Measurements from ENCODE around the gene RASSF10.
A peak's percentile ranks its signal among the peaks of the same experiment; 100 is the strongest.

The RASSF10 gene

GRCh38 chr11:13007182-13008060 is 1.7 kb upstream of the RASSF10 start:
- TF ChIP-seq TAF1 (IDR thresholded peaks at IDR 0.05; ENCODE audit: low read depth) (no peak), NFIC (IDR thresholded peaks at IDR 0.05) (no peak), YY1 (IDR thresholded peaks at IDR 0.05; ENCODE audit: low read depth) (no peak), TEAD4 (IDR thresholded peaks at IDR 0.05) (no peak), RAD21 (IDR thresholded peaks at IDR 0.05; ENCODE audit: low read depth) (no peak), EGR1 (IDR thresholded peaks at IDR 0.05) (no peak), ZBTB7A (IDR thresholded peaks at IDR 0.05; ENCODE audit: low read depth) (no peak), FOXM1 (IDR thresholded peaks at IDR 0.05; ENCODE audit: borderline replicate concordance, low read depth) (no peak), REST (IDR thresholded peaks at IDR 0.05; ENCODE audit: low read depth) (no peak), CEBPB (IDR thresholded peaks at IDR 0.05) (no peak), CREB1 (IDR thresholded peaks at IDR 0.05; ENCODE audit: low read depth) (no peak), USF1 (IDR thresholded peaks at IDR 0.05) (no peak), MAX (IDR thresholded peaks at IDR 0.05) (no peak), EP300 (IDR thresholded peaks at IDR 0.05; ENCODE audit: borderline replicate concordance) (no peak), TCF12 (IDR thresholded peaks at IDR 0.05; ENCODE audit: low read depth) (no peak)

DNA sequence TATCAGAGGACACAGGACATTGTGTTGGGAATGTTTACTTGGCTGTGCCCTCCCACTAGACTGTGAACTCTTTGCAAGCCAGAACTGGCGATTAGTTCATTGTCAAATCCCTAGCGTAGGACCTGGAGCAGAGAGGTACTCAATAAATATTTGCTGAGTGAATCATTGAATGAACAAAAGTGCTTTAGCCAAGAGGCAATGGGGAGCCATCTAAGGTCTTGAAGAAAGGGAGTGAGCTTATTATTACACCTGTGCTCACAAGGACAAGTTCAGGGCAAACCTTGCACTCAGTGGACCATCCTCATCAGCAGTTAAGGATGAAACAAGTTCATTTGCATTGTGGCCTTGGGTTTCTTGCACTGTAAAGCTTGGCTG is 1.1 kb upstream of the RASSF10 start:
- TF ChIP-seq USF1 (IDR thresholded peaks at IDR 0.05) (no peak), TEAD4 (IDR thresholded peaks at IDR 0.05) (no peak), EP300 (IDR thresholded peaks at IDR 0.05; ENCODE audit: borderline replicate concordance) (no peak), TAF1 (IDR thresholded peaks at IDR 0.05; ENCODE audit: low read depth) (no peak), YY1 (IDR thresholded peaks at IDR 0.05; ENCODE audit: low read depth) (no peak), TCF12 (IDR thresholded peaks at IDR 0.05; ENCODE audit: low read depth) (no peak)

DNA sequence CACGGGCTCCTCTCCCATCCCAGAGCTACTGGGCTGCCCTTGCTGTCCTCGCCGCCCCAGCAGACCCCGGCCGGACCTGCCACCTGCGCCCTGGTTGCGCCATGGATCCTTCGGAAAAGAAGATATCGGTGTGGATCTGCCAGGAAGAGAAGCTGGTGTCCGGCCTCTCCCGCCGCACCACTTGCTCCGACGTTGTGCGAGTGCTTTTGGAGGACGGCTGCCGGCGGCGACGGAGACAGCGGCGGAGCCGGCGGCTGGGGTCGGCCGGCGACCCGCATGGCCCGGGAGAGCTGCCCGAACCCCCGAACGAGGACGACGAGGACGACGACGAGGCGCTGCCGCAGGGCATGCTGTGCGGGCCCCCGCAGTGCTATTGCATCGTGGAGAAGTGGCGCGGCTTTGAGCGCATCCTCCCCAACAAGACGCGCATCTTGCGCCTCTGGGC is 382 bp downstream of the RASSF10 start:
- no peak for TF ChIP-seq CEBPB (IDR thresholded peaks at IDR 0.05)
- TF ChIP-seq EGR1 (IDR thresholded peaks at IDR 0.05) = no peak
- TF ChIP-seq USF1 (IDR thresholded peaks at IDR 0.05) = no peak
- no peak for TF ChIP-seq RAD21 (IDR thresholded peaks at IDR 0.05; ENCODE audit: low read depth)
- TF ChIP-seq TEAD4 (IDR thresholded peaks at IDR 0.05) = no peak
- TF ChIP-seq MAX (IDR thresholded peaks at IDR 0.05) = no peak
- TF ChIP-seq YY1 (IDR thresholded peaks at IDR 0.05; ENCODE audit: low read depth) = no peak
- TF ChIP-seq TCF12 (IDR thresholded peaks at IDR 0.05; ENCODE audit: low read depth) = no peak

DNA sequence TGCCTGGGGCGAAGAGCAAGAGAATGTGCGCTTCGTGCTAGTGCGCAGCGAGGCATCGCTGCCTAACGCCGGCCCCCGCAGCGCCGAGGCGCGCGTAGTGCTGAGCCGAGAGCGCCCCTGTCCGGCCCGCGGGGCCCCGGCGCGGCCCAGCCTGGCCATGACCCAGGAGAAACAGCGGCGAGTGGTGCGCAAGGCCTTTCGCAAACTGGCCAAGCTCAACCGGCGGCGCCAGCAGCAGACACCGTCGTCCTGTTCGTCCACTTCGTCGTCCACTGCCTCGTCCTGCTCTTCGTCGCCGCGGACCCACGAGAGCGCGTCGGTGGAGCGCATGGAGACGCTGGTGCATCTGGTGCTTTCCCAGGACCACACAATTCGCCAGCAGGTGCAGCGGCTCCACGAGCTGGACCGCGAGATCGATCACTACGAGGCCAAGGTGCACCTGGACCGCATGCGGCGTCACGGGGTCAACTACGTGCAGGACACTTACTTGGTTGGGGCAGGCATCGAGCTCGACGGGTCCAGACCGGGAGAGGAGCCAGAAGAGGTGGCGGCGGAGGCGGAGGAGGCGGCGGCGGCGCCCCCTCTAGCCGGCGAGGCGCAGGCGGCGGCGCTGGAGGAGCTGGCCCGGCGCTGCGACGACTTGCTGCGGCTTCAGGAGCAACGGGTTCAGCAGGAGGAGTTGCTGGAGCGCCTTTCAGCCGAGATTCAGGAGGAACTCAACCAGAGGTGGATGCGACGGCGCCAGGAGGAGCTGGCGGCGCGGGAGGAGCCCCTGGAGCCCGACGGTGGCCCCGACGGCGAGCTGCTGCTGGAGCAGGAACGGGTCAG is 1.0 kb downstream of the RASSF10 start:
- TF ChIP-seq MAX (IDR thresholded peaks at IDR 0.05) (peak; percentile 73), NFIC (IDR thresholded peaks at IDR 0.05) (no peak)

DNA sequence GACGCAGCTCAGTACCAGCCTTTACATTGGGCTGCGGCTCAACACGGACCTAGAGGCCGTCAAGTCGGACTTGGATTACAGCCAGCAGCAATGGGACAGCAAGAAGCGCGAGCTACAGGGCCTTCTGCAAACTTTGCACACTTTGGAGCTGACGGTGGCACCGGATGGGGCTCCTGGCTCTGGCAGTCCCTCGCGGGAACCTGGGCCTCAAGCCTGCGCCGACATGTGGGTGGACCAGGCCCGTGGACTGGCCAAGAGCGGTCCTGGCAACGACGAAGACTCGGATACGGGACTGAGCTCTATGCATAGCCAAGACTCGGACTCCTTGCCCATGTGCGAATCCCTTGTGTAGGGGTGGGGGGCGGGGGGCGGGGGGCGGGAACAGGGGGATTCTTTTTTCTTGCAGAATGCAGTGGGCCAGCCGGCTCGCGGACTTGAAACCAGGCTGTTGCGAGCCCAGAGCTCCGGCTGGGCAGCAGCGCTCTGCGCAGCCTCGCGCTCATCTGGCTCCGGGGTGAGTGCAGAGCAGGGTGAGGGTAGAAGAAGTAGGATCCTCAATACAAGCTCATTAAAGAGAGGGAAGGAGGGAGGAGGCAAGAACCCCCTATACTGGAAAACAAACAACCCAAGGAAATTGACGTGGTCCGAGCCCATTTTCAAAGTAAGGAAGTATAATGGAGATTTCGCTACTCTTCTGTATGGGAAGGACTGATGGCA is 1.8 kb downstream of the RASSF10 start:
- TF ChIP-seq RAD21 (IDR thresholded peaks at IDR 0.05; ENCODE audit: low read depth) = no peak

- TF ChIP-seq EGR1 (IDR thresholded peaks at IDR 0.05) (no peak), TAF1 (IDR thresholded peaks at IDR 0.05; ENCODE audit: low read depth) (no peak), CEBPB (IDR thresholded peaks at IDR 0.05) (no peak), FOXM1 (IDR thresholded peaks at IDR 0.05; ENCODE audit: borderline replicate concordance, low read depth) (no peak), NFIC (IDR thresholded peaks at IDR 0.05) (no peak), CREB1 (IDR thresholded peaks at IDR 0.05; ENCODE audit: low read depth) (no peak), REST (IDR thresholded peaks at IDR 0.05; ENCODE audit: low read depth) (no peak), ZBTB7A (IDR thresholded peaks at IDR 0.05; ENCODE audit: low read depth) (no peak), EP300 (IDR thresholded peaks at IDR 0.05; ENCODE audit: borderline replicate concordance) (no peak), TEAD4 (IDR thresholded peaks at IDR 0.05) (no peak), USF1 (IDR thresholded peaks at IDR 0.05) (no peak), YY1 (IDR thresholded peaks at IDR 0.05; ENCODE audit: low read depth) (no peak), MAX (IDR thresholded peaks at IDR 0.05) (no peak), TCF12 (IDR thresholded peaks at IDR 0.05; ENCODE audit: low read depth) (no peak), RAD21 (IDR thresholded peaks at IDR 0.05; ENCODE audit: low read depth) (no peak)
Measured at GRCh38 chr11:13011466-13012055, 2.4 kb downstream of the RASSF10 start.
